M059J (cell line): Measurements from ENCODE around the gene STX19. TPM values are rescaled to one million over a fixed set of nuclear protein-coding genes. Genes with fewer than 3 reads are reported as not detected.
"Not testable (repeated sequence)": the region's sequence is repeated elsewhere in the genome, so short reads cannot be mapped to it uniquely, and the experiment has no call there.

ENCODE experiments used
- DNase-seq: peaks from one replicate; pipeline ENCODE4 v3.0.0-alpha.2; 2012; ENCODE audit warnings: low read depth
- total RNA-seq: library from RNA; depleted of rRNA; stranded (reverse); fragments of >200 nt; shearing (Covaris generic); gene quantifications from 2 replicates; pipeline ENCODE4 v1.2.3, GENCODE V29; 2014; rRNA removed

The STX19 gene
- total RNA-seq: not detected in 2 replicates

GRCh38 chr3:94028093-94028837, at the start of gene STX19:
Gene STX19, minus strand, starts transcription at chr3:94028597. Its CDS starts 13,328 bp downstream, at chr3:94015269.
- no peak for DNase-seq

DNA sequence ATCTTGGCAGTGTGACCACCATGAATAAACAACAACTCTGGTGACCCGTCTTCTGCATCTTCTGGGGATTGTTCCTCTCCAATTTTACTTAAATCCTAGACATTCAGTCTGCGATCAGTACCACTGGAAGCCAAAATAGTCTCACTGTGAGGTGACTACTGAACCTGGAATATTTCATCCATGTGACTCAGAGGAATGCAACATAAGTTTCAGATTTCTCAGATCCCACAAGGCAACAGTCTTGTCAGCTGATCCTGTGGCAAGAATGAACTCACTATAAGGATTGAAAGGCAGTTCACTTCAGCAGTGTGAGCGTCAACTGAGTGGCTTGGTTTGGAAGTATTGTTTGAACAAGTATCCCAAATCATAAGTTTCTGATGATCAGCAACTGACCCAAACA, 47.7 kb upstream of the STX19 start:
- DNase-seq: peak; percentile 49

GRCh38 chr3:94071713-94072284, 43.4 kb upstream of the STX19 start:
- no peak for DNase-seq

GRCh38 chr3:94070341-94070911, 42.0 kb upstream of the STX19 start:
- no peak for DNase-seq

DNA sequence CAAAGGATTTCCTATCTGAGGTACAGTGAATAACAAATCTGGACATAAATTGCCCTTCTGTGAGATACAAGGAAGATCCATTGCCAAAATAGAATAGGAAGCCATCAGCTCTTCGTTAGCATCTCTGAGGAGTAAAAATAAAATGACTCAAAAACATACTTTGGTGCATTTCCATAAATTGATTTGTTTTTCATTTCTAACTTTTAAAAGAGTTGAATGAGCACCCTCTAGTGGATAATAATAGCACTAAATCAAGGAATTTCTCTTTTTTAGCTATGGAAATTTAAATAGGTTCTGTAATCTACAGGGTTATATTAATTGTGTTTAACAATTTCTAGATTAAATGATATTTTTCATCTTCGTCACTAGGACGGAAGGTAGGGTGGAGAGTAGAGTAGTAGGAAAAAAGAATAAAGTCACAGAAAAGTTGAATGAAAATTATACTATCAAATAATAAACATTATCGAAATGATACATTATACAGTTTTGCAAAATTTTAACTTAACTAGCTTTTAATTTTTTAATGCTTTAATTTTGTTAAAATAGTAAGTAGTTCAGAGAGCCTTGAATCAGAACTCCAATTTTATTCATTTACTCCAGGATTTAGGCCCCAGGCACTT, 40.9 kb upstream of the STX19 start:
- DNase-seq: peak; percentile 29

GRCh38 chr3:94066506-94067500, 38.4 kb upstream of the STX19 start:
- no peak for DNase-seq

GRCh38 chr3:94065819-94066480, 37.6 kb upstream of the STX19 start:
- peak; percentile 48 for DNase-seq

DNA sequence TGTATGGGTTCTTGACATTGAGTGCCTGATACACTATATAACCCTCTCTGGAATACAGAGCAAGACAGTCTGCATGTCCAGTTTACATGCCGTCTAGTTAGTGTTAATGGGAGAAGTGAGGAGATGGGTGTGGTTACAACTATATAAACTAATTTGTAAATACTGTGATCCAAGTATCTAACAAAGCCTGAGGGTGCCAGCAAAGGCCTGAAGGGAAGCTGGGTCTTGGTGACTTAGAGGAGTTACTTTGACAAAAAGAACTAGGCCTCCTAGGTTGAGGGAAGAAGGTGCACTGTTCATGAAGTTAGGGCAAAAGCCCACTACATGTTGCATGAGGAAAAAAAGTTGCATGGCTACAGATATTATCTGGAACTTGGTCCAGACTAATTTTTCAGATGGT, 36.7 kb upstream of the STX19 start:
- no peak for DNase-seq

DNA sequence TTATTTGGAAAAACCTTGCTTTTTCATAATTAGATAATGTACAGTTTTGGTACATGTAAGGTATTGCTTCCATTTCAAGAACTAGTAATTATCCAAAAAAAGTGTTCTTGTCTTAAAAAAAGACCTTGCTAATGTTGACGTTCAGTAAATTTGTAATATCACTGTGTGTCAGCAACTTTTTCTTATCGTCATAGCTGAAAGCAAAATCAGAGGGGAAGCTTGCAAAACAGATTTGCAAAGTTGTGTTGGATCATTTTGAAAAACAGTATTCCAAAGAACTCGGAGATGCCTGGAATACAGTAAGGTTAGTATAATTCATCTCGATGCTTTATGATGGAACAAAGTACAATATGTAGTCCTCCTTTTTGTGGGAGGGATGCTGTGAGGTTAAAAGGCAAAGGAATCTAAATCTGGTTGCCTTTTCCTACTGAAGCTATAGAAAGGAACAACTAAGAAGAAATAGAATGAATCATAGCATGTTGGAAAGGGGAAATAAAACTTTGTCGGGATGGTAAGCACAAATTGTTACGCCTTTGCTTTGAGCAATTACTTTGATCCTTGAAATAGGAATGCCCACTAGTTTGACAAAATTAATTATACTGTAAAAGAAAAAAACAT, 36.0 kb upstream of the STX19 start:
- no peak for DNase-seq

DNA sequence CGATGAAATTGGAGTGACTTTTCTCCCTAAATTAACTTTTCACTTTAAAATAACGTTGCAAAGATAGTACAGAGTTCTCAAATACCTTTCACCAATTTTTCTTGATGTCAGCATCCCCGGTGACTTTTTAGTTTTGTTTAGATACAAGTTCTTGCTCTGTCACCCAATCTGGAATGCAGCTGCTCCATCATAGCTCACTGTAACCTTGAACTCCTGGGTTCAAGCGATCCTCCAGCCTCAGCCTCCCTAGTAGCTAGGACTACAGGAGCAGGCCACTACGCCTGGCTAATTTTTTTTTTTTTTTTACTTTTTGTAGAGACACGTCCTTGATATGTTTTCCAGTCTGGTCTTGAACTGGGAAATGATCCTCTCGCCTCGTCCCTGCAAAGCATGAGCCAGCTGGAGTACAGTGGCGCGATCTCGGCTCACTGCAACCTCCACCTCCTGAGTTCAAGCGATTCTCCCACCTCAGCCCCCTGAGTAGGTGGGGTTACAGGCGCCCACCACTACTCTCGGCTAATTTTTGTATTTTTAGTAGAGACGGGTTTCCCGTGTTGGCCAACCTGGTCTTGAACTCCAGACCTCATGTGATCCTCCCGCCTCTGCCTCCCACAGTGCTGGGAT, 35.2 kb upstream of the STX19 start:
- peak; percentile 27 for DNase-seq

DNA sequence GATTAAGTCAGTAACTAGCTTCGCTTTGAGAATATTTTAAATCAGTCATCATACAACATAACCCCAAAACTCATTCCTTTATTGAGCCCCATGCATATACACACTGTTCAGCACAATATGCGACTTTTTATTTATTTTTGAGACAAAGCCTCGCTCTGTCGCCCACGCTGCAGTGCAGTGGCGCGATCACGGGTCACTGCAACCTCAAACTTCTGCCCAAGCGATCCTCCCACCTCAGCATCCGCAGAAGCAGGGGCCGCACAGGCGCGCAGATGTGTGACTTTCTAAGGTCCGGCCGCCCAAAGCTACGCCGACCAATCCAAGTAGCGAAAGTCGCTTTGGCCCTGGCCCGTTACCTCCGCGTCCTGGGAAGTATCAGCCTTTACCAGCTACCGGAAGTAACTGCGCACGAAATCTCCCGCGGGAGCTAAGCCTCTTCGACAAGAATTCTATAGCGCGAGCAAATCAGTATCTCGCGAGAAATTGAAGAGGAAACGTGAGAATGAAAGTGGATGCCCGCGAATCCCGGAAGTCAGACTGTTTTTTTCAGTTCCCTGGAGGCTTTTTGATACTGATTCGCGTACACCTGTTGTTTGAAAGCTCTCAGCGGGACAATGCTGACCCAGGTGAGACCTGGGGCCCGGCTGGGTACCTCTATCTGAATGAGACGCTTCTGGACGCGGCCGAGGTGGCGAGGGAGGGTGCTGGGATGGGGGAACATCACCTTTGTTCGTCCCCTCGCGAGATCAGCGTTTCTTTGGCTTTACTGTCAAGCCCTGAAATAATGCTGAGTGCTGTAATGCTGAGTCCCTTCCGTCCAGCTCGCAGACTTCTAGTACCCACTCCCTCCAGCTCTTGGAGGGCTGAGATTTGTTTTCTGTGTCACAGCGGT, 34.4 kb upstream of the STX19 start, which contains the start of the genes DHFR2 and NSUN3:
Gene DHFR2 (minus strand): TSS at position 404 of the 892 bp plus-strand sequence. CDS start 1,405 bp downstream, outside the sequence.
Gene NSUN3 (plus strand): TSS at position 549 of the 892 bp plus-strand sequence. CDS start 66 bp downstream, at position 615.
- peak; percentile 99 for DNase-seq

DNA sequence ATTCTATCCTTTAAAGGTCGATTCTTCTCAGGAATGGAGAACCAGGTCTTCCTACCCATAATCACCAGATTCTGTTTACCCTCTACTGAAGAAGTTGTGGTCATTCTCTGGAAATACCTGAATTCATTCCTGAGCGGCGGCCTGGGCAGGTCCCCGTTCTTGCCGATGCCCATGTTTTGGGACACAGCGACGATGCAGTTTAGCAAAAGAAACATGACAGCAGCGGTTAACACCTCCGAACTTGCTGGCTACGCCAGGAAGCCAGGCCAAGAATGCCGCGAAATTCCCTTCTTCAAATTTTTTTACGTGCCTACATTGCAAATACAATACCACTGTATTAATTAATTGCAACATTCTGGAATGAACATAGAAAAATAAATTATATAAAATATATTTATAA, 32.9 kb upstream of the STX19 start:
- no peak for DNase-seq

GRCh38 chr3:94050546-94050945, 22.1 kb upstream of the STX19 start:
- DNase-seq: no peak

DNA sequence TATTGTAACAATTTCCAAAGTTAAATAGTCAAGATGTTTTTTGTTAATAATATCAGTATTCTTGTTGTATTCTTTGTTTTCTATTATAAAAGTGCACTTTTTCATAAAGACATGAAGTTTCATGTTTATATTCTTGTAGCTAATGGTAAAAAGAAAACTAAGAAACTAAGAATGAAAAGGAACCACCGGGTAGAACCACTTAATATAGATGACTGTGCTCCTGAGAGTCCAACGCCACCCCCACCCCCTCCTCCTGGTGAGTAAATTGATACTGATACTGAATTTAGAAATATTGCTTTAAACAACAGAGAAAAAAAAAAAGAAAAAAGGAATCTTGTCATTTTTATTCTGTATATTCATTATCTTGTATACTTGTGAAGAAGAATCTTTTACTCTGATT, 20.9 kb upstream of the STX19 start:
- no peak for DNase-seq

GRCh38 chr3:94046533-94046932, 18.1 kb upstream of the STX19 start:
- DNase-seq: no peak

DNA sequence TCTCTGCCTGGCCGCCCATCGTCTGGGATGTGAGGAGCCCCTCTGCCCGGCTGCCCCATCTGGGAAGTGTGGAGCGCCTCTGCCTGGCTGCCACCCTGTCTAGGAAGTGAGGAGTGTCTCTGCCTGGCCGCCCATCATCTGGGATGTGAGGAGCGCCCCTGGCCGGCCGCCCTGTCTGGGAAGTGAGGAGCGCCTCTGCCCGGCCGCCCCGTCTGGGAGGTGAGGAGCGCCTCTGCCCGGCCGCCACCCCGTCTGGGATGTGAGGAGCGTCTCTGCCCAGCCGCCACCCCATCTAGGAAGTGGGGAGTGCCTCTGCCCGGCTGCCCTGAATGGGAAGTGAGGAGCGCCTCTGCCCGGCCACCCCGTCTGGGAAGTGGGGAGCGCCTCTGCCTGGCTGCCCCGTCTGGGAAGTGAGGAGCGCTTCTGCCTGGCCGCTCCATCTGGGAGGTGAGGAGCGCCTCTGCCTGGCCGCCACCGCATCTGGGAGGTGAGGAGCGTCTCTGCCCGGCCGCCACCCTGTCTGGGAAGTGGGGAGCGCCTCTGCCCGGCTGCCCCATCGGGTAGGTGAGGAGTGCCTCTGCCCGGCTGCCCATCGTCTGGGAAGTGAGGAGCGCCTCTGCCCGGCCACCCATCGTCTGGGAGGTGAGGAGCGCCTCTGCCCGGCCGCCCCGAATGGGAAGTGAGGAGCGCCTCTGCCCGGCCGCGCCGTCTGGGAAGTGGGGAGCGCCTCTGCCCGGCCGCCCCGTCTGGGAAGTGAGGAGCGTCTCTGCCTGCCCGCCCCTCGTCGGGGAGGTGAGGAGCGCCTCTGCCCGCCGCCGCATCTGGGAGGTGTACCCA, 15.9 kb upstream of the STX19 start:
- not testable (repeated sequence) for DNase-seq

DNA sequence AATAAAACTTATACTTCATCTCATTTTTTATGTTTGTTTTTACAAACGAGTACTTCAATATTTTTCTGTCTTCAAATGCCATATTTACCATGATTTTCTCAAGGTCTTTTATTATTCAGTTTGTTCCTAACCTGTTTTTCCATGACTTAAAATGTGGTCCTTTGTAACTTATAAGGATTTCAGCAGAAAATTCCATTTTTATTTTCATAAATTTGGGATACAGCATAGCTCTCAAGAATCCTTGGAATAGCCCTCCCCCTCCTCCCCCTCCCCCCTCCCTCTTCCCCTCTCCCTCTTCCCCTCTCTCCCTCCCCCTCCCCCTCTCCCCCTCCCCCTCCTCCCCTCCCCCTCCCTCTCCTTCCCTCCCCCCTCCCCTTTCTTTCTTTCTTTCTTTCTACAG, 14.9 kb upstream of the STX19 start:
- no peak for DNase-seq
